Neural progenitor cell (in vitro differentiated cells): ENCODE measurements around the gene MCRIP2.

Source experiments
- CTCF ChIP-seq: fragments of 200-600 bp; sonication (generic); IDR thresholded peaks from 2 replicates; pipeline ENCODE4 v1.5.1; 2017; ENCODE audit warnings: antibody characterized with exemption, mild to moderate bottlenecking
- EZH2 ChIP-seq: fragments of 200-600 bp; sonication (generic); IDR thresholded peaks from 2 replicates; pipeline ENCODE4 v1.6.1; 2017; ENCODE audit warnings: antibody characterized with exemption, mild to moderate bottlenecking, moderate library complexity

GRCh38 chr16:630249-630814 is 11.3 kb upstream of the MCRIP2 start:
- TF ChIP-seq CTCF (no peak), EZH2 (no peak)
